ENCODE measurements around the gene BCAM.
"Not testable (repeated sequence)": the region's sequence is repeated elsewhere in the genome, so short reads cannot be mapped to it uniquely, and the experiment has no call there.

The BCAM gene

GRCh38 chr19:44808463-44809371 is at the start of gene BCAM:
Gene BCAM, plus strand, starts transcription at chr19:44809103. Its CDS starts 22 bp downstream, at chr19:44809125.
- FAIRE-seq (no peak), DNase-seq (ENCODE audit: low spot score) (peak; percentile 95)

GRCh38 chr19:44762038-44762437 is 46.9 kb upstream of the BCAM start:
- DNase-seq (ENCODE audit: low spot score), result no peak
- no peak for FAIRE-seq

DNA sequence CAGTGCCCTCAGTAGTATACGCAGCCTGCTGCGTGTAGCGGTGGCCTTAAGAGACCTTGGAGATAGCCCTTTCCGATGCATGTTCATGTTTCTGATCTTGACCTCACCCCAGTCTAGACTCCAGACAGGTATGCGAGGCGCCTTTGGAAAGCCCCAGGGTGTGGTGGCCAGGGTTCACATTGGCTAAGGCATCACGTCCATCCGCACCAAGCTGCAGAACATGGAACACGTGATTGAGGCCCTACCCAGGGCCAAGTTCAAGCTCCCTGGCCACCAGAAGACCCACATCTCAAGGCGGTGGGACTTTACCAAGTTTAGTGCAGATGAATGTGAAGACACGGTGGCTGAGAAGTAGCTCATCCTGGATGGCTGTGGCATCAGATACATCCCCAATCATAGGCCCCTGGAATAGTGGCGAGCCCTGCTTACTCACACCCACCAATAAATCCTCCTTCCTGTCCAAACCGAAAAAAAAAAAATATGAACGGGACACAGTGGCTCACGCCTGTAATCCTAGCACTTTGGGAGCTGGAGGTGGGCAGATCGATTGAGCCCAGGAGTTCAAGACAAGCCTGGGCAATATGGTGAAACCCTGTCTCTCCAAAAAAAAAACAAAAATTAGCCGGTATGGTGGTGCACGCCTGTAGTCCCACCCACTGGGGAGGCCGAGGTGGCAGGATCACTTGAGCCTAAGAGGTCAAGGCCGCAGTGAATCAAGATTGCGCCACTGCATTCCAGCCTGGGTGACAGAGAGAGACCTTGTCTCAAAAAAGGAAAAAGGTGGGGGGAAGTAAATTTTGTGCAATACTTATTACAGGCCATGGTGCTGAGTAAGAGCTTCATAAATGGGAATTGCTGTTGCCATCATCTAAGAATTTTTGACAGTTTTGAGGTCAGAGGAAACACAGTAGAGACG is 43.6 kb upstream of the BCAM start:
- FAIRE-seq, result no peak
- DNase-seq (ENCODE audit: low spot score), result no peak

DNA sequence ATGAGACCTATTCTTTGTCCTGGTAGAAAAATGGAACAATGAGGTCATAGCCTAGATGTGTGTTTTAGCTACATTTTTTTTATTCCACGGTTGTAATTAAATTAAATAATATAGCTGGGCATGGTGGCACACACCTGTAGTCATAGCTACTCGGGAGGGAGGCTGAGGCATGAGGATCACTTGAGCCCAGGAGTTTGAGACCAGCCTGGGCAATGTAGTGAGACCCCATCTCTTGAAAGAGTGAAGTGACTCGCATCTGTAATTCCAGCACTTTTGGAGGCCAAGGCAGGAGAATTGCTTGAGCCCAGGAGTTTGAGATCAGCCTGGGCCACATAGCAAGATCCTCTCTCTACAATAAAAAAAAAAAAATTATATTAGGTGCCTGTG is 43.0 kb upstream of the BCAM start:
- FAIRE-seq (no peak), DNase-seq (ENCODE audit: low spot score) (no peak)

DNA sequence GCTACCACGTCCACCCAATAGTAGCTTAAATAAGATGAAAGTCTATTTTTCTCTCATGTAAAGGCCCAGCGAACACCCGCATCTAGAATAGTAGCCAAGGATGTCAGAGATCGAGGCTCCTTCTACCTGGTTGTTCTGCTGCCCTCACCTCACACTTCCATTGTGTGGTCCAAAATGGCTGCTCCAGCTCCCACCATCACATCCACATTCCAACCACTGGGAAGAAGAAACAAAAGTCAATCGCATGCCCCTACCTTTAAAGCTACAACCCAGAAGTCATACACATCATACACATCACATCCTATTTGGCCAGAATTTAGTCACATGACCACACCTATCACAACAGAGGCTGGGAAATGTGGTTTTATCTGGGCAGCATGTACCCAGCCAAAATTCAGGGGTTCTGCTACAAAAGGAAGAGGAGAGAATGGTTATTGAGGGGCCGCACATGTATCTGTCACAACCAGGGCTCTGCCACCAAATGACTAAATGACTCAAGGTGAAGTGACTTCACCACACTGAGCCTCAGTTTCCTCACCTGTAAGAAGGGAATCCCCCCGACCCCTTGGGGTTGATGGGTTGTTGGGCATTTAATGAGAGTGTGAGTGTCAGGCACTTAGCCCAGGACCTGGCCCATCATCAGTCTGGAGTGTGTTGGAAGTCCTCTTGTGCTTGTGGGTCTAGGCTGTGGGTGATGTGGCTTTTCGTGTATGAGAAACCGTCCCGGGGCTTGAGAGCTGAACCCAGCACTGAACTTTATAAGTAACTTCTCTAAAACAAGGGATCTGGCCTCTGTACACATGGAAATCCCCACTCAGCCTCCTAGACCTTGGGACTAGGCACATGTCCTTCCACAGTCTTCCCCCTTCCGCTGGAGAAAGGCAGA is 41.4 kb upstream of the BCAM start:
- DNase-seq (ENCODE audit: low spot score), result no peak
- FAIRE-seq, result no peak

DNA sequence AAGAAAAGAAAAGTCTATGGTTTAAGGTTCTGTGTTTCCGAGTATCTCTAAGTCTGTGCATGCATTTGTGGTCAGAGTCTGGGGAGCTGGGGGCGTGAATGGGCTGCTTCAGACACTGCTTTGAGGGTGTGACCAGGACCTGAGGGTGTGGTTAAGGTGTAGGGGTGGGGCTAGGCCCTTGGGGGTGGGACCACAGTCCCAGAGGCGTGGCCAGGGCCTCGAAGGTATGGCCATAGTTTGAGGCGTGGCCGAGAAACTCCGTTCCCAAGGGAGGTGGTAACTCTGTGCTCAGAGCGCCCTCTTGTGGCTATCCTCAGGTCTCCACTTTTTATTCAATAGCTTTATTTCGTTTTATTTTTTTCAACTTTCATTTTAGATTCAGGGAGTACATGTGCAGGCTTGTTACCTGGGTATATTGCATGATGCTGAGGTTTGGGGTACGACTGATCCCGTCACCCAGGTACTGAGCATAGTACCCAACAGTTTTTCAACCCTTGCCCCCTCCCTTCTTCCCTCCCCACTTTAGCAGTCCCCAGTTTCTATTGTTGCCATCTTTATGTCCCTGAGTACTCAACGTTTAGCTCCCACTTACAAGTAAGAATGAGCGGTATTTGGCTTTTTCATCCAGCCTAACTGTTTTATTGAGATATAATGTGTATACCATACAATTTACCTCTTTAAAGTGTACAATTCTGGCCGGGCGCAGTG is 38.2 kb upstream of the BCAM start:
- DNase-seq (ENCODE audit: low spot score) (peak; percentile 94), FAIRE-seq (no peak)

DNA sequence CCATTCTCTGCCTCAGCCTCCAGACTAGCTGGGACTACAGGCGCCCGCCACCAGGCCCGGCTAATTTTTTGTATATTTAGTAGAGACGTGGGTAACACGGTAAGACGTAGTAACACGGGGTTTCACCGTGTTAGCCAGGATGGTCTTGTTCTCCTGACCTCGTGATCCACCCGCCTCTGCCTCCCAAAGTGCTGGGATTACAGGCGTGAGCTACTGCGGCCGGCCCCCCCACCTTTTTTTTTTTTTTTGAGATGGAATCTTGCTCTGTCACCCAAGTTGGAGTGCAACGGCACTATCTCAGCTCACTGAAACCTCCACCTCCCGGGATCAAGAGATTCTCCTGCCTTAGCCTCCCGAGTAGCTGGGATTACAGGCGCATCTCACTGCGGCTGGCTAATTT is 36.8 kb upstream of the BCAM start:
- FAIRE-seq; DNase-seq (ENCODE audit: low spot score): not testable (repeated sequence)

- no peak for DNase-seq (ENCODE audit: low spot score)
- FAIRE-seq, result no peak
Measured at GRCh38 chr19:44772959-44773358, 35.9 kb upstream of the BCAM start.

DNA sequence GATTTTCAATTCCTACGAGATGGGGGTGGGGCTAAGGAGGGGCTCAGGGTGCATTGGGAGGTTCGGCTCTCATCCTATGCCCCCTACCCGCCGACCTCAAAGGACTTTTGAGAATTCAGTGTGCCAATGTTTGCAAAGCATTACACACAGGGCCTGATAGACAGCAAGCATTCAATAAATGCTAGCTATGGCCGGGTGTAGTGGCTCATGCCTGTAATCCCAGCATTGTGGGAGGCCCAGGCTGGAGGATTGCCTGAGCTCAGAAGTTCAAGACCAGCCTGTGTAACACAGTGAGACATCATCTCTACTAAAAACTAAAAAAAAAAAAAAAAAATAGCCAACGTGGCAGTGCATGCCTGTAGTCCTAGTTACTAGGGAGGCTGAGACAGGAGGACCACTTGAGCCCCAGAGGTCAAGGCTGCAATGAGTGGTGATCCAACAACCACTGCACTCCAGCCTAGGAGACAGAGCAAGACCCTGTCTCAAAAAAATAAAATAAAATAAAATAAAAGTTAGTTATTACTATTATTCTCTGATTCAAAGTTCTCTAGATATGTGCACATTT is 33.1 kb upstream of the BCAM start:
- no peak for FAIRE-seq

DNA sequence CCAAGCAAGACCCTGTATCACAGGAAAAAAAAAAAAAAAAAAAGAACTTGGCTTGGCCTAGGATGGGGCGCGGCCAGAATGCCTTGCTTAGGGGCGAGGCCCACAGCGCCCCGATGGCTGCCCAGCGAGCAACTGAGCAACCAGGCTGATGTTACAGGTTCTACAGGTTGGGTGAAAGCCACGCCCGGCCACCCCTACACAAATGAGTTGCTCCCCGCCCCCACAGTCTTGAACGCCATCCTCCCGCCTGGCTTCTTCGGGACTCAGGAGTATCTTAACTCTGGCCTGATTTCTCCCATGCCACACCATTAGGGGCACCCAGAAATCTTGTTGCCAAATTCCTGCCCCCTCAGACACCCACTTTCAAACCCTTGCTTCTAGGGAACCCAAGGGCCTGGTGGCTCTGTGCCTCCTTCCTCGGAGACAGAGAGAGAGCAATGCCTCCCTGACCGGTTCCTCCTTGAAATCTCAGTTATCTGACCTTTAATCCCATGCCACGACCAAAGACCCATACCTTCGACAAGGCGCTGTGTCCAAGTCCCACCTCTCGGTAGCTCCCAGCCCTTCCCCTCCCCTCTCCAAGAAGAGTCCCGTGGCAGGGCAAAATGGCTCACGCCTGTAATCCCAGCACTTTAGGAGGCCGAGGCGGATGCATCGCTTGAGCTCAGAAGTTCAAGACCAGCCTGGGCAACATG is 32.4 kb upstream of the BCAM start:
- no peak for FAIRE-seq
- no peak for DNase-seq (ENCODE audit: low spot score)

More for the DNA sequence above, 33.1 kb upstream of the BCAM start:
- no peak for DNase-seq (ENCODE audit: low spot score)

DNA sequence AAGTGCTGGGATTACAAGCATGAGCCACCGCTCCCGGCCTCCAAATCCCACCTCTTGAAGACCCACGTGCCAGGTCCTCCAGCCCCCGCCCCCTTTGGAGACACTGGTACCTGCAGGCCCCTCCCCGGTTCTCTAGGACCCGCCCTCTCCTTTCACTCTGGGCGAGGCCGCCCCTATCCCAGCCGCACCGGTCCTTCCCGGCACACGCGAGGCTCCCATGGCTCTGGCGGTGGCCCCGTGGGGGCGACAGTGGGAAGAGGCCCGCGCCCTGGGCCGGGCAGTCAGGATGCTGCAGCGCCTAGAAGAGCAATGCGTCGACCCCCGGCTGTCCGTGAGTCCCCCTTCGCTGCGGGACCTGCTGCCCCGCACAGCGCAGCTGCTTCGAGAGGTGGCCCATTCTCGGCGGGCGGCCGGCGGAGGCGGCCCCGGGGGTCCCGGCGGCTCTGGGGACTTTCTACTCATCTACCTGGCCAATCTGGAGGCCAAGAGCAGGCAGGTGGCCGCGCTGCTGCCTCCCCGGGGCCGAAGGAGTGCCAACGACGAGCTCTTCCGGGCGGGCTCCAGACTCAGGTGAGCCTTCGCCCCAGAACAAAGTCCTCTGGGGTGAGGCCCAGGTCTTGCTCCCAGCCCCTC is 31.1 kb upstream of the BCAM start, which contains the start of gene CBLC:
CBLC (plus strand) TSS at position 176 of the 633 bp plus-strand sequence; CDS start at position 218, 42 bp downstream.
- no peak for DNase-seq (ENCODE audit: low spot score)
- no peak for FAIRE-seq

DNA sequence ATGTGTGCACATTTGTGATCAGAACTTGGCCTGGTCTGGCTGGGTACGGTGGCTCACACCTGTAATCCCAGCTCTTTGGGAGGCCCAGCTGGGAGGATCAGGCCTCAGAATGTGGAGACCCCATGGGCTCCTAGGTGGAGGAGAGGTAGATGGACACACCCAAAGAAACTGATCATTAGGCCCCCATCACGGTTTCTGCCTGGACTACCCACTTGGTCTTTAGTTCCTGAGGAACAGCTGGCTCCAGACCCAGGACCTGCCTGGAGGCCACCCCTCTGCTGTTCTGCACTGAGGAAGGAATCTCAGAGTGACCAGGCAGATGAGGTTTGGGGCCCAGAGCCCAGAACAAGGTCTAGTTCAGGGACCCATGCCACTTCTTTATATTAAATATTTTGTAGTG is 29.8 kb upstream of the BCAM start:
- DNase-seq (ENCODE audit: low spot score) (no peak), FAIRE-seq (no peak)

- FAIRE-seq, result not testable (repeated sequence)
Measured at GRCh38 chr19:44781694-44782093, 27.2 kb upstream of the BCAM start.

GRCh38 chr19:44782729-44783128 is 26.2 kb upstream of the BCAM start:
- FAIRE-seq, result no peak
- no peak for DNase-seq (ENCODE audit: low spot score)

More at GRCh38 chr19:44781694-44782093, 27.2 kb upstream of the BCAM start:
- DNase-seq (ENCODE audit: low spot score), result not testable (repeated sequence)

GRCh38 chr19:44783545-44783944 is 25.4 kb upstream of the BCAM start:
- DNase-seq (ENCODE audit: low spot score) (no peak), FAIRE-seq (no peak)

DNA sequence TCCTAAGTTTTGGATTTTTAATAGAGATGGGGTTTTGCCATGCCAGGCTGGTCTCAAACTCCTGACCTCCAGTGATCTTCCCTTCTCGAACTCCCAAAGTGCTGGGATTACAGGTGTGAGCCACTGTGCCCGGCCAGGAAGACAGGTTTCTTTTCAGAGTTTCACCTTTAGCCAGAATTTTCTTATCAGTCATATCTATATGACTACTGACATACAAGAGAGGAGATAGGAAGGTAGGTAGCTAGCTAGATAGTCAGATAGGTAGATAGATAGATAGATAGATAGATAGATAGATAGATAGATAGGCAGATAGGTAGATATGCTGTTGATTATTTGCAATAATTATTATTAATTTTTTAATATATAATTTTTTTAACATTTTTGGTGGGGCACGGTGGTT is 23.6 kb upstream of the BCAM start:
- DNase-seq (ENCODE audit: low spot score), result no peak
- no peak for FAIRE-seq

DNA sequence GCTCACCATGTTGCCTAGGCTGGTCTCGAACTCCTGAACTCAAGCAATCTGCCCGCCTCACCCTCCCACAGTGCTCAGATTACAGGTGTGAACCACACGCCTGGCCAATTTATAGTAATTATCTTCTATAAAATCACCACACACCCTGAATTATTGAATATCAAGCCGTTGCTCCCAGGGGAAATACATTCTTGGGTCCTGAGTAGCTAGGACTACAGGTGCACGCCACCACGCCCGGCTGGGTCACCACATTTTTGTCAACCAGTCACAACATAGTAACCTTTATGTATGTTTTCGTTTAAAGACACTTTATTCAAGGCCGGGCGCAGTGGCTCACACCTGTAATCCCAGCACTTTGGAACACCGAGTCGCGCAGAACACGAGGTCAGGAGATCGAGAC is 22.9 kb upstream of the BCAM start:
- DNase-seq (ENCODE audit: low spot score), result no peak
- FAIRE-seq, result no peak

GRCh38 chr19:44788971-44789370 is 19.9 kb upstream of the BCAM start:
- FAIRE-seq (no peak), DNase-seq (ENCODE audit: low spot score) (no peak)

GRCh38 chr19:44789943-44790483 is 18.9 kb upstream of the BCAM start:
- FAIRE-seq (no peak), DNase-seq (ENCODE audit: low spot score) (no peak)

Measured in urothelium cell line (cell line).